Head of caudate nucleus (tissue), 42 donors: ENCODE data around the gene SLC38A9.
A peak's percentile ranks its signal among the peaks of the same experiment; 100 is the strongest.
"Not testable (repeated sequence)": the region's sequence is repeated elsewhere in the genome, so short reads cannot be mapped to it uniquely, and the experiment has no call there.

Experiments used
- DNase-seq, 42 donors: peaks; one replicate each; pipeline versions ENCODE4 v3.0.0 to v3.0.0-alpha.2; 2020 to 2021; ENCODE audit warnings: mixed read lengths in 7 of 42
- intact Hi-C: fragments of 100-400 bp; cut with DNase I; formaldehyde crosslinking; loops from one replicate; pipeline ENCODE4 v1.15.0; 2022

SLC38A9 gene

DNA sequence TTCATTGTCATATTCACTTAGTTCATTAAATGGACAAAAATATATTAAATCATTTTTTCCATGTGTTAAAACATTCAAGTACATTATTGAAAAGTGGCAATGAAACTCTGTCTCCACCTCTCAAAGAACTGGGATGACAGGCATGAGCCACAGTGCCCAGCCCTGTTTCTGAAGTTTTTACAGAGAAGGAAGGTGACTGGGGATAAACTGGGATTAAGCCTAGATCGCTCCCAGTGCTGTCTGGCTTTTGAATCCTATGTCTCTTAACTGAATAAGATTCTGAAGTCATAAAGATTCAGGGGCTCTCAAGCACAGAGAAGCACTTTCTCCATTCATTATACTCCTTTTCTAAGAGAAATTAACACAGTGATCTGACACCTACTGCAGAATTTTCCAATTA lies 88.3 kb downstream of the SLC38A9 start:
- intact Hi-C loops = no loop called here
- no peak for DNase-seq

DNA sequence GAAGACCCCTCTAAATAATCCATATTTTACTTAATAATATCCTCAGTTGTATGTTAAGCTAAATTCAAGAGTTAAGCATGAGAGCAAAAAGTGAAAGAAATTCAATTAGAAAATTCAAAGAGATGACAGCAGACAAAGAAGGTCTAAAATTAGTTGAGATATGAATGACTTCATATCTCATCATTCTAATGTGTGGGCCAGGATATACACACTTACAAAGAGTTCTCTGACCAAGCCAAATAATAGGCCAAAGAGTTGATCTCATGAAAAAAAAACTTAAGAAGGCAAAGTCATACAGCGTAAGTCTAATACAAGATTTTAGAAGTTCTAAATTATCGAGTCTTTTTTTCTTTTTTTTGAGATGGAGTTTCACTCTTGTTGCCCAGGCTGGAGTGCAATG lies 89.7 kb downstream of the SLC38A9 start:
- intact Hi-C loops = no loop called here
- DNase-seq = no peak

DNA sequence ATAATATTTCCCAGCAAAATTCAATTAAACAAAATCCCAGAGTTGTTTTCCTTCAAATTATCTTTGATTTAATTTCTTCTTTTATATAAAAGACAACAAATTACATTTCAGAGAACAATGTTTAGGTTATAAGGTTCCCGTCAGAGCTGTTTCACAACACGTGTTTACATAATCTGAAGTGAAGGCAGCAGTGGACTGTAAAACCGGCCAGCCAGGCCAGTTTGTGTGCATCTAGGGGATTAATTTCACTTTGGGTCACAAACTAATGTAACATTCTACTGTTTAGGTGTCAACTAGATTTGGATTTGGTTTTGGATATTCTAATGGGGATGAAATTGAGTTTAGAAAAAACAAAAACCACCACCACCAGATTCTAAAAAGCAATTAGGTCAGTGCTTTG lies 90.9 kb downstream of the SLC38A9 start:
- intact Hi-C loops = no loop called here
- DNase-seq = no peak

DNA sequence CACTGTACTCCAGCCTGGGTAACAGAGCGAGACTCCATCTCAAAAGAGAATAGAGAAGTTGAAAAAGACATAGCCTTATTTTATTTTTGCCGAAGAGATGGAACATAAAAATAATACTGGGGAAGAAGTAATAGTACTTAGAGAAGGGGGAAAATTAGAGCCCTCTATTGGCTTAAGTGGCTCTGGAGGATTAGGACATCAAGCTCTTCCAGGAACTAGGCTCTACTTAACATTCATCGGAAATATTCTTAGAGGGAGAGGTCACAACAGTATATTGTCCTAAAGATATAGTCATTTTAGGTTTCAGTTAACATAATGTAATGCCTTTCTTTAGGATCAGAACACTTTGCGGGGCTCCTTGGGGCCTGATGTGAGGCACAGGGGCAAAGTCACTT lies 91.4 kb downstream of the SLC38A9 start:
- intact Hi-C loops = no loop called here

DNA sequence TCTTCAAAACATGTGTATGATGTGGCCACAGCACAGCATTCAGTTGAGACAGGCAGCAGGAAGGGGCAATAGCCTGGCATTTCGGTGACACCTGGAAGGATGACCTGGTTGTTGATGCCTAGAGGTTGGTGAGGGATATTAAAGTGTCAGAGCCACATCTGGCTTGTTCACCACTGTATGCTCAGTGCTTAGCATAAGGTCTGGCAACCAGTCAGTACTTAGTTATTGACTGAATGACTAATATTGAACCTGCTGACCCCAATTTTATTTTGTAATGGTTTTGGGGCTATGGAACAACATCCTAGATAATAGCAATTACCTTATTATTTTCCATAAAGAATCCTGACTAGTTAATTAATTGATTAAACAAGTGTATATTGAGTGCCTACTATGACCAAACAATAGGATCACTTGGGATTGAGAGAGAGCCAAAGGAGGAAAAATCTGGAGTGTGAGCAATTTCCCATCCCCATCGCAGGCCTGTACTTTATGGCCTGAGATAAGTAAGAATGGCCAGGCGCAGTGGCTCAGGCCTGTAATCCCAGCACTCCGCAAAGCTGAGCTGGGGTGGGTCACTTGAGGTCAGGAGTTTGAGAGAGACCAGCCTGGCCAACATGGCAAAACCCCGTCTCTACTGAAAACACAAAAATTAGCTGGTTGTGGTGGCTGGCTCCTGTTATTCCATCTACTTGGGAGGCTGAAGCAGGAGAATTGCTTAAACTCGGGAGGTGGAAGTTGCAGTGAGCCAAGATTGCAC lies 91.9 kb downstream of the SLC38A9 start:
- intact Hi-C loops = no loop called here
- DNase-seq = no peak

More for the DNA sequence above, 91.4 kb downstream of the SLC38A9 start:
- DNase-seq = no peak

DNA sequence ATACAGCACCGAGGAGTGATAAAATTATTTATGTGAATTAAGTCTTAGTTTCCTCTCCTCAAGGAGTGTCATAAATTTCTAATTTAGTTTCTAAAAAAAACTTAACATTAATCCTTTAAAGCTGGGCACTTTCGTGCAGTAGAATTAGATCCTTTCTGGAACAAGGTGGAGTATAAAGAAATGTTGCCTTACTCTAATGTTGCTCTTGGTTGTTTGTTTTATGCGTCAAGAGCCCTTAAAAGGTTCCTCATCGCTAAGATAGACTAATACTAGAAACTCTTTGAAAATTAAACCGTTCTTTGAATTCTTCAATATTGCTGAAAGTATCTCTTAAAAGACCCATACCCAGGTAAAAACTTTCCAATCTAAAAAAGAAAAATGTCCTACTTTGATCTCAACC lies 93.8 kb downstream of the SLC38A9 start:
- intact Hi-C loops = no loop called here
- no peak for DNase-seq

DNA sequence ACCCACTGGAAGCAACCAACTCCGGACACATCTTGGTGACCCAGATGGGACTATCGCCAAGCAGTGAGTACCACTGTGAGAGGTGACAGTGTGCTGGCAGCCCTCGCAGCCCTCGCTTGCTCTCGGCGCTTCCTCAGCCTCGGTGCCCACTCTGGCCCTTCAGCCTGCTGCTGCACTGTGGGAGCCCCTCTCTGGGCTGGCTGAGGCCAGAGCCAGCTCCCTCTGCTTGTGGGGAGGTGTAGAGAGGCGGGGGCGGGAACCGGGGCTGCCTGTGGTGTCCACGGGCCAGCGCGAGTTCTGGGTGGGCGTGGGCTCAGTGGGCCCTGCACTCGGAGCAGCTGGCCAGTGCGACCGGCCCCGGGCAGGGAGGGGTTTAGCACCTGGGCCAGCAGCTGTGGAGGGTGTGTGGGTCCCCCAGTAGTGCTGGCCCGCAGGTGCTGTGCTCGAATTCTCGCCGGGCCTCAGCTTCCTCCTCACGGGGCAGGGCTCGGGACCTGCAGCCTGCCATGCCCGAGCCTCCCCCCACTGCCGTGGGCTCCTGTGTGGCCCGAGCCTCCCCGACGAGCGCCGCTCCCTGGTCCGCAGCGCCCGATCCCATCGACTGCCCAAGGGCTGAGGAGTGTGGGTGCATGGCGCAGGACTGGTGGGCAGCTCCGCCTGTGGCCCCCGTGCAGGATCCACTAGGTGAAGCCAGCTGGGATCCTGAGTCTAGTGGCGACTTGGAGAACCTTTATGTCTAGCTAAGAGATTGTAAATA lies 98.8 kb downstream of the SLC38A9 start:
- intact Hi-C loops = no loop called here
- no peak for DNase-seq

DNA sequence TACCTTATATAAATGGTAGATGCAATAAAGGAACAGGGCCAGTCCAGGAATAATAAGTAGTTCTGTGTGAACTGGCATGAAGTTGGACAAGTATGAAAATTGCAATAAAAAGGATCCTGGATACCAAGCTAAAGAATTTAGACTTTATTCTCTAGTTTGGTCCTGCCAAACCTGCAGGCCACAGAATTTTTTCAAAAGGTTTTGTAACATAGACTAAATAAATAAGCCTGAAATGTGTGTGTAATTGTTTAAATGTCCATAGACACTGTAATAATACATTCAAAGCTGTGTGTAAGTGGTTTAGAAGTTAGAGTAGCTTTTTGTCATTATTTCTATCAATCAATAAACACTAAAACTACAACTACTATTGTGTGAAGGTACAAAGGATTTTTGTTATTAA lies 101.6 kb downstream of the SLC38A9 start:
- intact Hi-C loops = no loop called here

DNA sequence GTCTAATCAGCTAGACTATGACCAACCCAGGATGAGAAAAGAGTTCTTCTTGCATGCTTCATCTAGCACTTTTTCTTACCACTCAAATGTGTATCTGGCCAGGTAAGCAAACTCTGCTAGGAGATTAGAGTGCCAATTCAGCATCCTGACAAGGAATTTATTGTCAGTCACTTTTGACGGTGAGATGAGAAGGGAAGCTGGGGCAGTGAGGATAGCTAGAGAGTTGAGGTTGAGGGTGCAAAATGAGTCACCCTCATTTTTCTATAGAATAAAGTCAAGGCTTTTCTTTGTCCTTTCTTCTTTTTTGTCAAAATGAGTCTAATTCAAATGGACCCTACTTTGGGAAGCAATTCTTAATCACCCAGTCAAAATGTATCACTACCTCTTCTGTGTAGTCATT lies 102.7 kb downstream of the SLC38A9 start:
- intact Hi-C loops = no loop called here
- DNase-seq = no peak

More for the DNA sequence above, 101.6 kb downstream of the SLC38A9 start:
- DNase-seq = no peak

DNA sequence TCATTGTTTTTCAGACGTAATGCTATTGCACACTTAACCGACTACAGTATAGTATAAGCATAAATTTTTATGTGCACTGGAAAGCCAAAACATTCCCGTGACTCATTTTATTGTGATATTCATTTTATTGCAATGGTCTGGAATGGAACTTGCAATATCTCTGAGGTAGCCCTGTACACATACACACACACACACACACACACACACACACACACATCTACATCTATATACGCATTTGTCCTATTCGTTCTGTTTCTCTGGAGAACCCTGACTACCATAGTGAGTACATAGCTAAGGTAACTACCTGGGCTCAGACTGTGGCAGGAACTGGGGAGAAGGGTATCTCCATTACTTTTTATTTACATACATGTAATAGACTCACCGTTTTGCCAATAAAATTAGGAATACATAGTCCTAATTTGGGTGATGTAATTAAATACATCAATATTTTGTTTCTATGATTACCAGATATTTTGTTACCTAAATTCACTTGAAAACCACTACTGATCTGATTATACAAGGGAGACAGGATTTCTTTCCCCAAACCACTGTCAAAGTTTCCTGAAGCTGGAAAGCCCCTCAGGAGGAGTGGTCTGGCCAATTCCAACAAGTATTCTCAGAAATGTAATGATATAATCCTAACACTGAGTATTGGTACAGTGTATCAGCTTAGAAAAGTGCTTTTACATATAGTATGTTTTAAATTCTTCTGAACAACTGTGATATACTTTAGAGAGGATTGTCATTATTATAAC lies 103.4 kb downstream of the SLC38A9 start:
- intact Hi-C loops = no loop called here
- DNase-seq = no peak

DNA sequence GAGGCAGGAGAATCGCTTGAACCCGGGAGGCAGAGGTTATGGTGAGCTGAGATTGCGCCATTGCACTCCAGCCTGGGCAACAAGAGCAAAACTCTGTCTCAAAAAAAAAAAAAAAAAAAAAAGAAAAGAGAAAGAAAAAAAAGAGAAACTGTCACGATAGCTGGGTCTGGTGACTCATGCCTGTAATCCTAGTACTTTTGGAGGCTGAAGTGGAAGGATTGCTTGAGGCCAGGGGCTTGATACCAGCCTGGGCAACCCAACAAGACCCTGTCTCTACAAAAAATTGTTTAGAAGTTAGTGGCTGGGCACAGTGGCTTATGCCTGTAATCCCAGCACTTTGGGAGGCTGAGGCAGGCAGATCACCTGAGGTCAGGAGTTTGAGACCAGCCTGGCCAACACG lies 104.8 kb downstream of the SLC38A9 start:
- intact Hi-C loops = not testable (repeated sequence)

DNA sequence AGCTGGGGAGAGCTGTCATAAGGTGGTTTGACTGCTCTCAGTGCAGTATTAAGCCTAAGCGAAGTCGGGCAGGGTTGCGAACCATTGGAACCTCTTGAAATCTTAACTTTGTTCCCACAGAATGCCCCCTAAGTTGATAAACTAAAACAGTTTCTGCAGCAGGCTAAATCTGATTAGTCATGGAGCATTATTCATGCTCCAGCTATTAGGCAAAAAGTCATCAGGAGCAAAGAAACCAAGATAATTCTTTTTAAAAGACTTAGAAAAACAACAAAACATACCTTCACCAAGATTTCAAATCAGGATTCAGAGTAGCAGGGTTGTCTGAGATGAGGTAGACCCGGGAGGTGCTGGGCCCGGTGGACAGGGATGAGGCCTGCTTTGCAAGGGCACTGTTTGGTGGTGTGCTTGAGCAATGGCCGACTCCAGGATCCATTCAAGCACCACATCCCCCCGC lies 107.5 kb downstream of the SLC38A9 start:
- no peak for DNase-seq
- intact Hi-C loops = no loop called here

More for the DNA sequence above, 104.8 kb downstream of the SLC38A9 start:
- not testable (repeated sequence) for DNase-seq

DNA sequence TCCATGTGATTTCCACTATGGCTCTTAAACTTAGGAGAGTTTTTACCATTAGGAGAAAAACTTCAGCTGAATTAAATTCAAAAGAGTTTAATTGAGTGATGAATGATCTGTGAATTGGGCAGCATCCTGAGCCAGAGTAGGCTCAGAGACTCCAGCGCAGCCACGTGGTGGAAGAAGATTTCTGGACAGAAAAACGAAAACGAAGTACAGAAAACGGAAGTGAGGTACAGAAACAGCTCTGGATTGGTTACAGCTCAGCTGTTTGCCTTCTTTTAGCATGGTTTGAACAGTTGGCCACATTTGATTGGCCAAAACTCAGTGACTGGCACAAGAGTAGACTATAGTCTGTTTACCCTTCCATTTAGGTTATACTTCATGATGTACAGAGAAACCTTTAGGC lies 108.2 kb downstream of the SLC38A9 start:
- intact Hi-C loops = no loop called here
- peak in 41 of 42 donors; percentile 19 to 88 (median 66) for DNase-seq

DNA sequence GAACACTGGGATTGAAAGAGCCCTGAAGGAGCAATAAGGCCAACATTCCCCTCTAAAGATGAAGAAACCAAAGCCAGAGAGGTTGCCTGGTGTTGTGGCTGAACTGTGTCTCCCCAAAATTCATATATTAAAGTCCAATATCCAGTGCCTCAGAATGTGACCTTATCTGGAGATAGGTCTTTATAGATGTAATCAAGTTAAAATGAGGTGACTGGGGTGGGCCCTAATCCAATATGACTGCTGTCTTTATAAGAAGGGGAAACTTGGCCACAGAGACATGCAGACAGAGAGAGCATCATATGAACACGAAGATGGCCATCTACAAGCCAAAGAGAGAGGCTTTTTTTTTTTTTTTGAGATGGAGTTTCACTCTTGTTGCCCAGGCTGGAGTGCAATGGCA lies 110.5 kb downstream of the SLC38A9 start:
- intact Hi-C loops = loop anchor here (2.0 kb wide), 1 partner anchor 67 kb away; the partner anchor contains the start of gene PLPP1

DNA sequence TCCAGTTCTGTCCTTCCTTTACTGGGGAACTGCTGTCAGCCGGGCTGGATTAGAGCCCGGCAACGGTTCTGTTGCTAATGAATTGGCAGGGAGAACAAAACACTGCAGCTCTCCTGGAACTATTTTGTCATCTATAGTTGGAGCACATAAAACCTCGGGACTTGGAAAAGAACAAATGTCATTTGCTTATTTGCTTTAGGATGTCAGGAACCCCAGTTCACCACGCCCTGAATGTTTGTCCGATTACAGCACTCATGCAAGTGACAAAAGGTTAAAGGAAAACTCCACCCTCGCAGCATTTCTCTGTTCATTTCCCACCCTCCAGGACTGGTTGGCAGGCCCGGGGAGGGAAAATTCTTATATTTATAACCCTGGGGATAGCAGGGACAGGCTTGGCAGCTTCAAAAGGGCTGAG lies 110.9 kb downstream of the SLC38A9 start:
- peak; percentile 35 to 89 (median 72) for DNase-seq

More for the DNA sequence above, 110.5 kb downstream of the SLC38A9 start:
- no peak for DNase-seq

DNA sequence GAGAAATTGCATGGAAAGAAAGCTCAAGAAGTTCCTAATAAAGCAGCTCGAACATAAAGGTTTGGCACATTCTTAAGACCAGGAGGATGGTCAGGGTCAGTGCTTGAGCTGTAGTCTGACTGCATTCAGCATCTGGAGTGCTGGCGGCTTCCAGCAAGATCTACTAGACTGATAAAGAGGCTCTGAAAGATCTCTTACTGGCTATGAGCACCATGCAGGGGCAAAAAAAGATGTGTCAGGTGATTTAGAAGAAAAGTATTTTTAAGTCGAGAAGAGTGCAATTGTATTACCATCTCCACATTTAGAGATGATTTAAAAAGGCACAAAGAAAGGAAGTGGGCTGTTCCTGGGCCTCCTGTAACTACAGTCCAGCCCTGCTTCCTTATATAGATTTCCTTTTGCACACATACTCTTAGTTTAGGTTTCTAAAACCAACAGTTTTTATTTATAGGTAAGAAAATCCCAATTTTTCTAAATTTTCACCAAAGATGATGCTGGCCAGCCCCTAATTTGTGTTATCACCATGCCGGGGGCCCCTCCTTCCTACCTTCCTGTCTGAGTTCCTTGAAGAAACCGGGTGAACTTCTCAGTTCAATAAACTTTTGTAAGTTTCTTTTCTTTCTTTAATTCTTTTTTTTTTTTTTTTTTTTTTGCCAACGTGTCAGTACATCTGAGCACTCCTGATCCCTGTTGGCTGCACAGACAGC lies 111.5 kb downstream of the SLC38A9 start:
- peak in 6 of 42 donors; percentile 19 to 53 (median 35) for DNase-seq
- intact Hi-C loops = loop anchor here (2.0 kb wide), 1 partner anchor 66 kb away; the partner anchor contains the start of gene PLPP1

More for the DNA sequence above, 110.9 kb downstream of the SLC38A9 start:
- intact Hi-C loops = loop anchor here (2.0 kb wide), 1 partner anchor 66 kb away; the partner anchor contains the start of gene PLPP1

DNA sequence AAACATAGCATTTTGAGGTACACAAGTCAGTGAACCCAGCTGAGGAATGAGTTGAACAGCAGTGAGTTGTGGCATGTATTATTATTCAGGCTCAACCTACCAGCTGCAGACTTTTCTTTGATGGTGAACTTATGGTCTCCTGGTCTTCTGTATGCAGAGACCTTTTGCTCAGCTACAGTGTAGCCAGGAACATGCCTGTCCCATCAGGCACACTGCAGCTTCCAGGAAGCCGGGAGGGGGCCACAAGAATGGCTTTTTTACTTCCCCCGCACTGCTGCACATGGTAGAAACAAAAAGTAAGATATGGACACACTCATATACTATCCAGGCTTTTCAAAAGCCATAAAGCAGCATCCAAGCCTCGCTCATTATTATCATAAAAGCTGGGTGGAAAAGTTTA lies 112.0 kb downstream of the SLC38A9 start:
- intact Hi-C loops = loop anchor here (2.0 kb wide), 1 partner anchor 65 kb away; the partner anchor contains the start of gene PLPP1
- DNase-seq = no peak
